ENCODE data around the gene LARP4B. TPM values are rescaled to one million over a fixed set of nuclear protein-coding genes. Genes with fewer than 3 reads are reported as not detected.

The LARP4B gene
- total RNA-seq: 19.9 and 36.5 TPM in 2 replicates

DNA sequence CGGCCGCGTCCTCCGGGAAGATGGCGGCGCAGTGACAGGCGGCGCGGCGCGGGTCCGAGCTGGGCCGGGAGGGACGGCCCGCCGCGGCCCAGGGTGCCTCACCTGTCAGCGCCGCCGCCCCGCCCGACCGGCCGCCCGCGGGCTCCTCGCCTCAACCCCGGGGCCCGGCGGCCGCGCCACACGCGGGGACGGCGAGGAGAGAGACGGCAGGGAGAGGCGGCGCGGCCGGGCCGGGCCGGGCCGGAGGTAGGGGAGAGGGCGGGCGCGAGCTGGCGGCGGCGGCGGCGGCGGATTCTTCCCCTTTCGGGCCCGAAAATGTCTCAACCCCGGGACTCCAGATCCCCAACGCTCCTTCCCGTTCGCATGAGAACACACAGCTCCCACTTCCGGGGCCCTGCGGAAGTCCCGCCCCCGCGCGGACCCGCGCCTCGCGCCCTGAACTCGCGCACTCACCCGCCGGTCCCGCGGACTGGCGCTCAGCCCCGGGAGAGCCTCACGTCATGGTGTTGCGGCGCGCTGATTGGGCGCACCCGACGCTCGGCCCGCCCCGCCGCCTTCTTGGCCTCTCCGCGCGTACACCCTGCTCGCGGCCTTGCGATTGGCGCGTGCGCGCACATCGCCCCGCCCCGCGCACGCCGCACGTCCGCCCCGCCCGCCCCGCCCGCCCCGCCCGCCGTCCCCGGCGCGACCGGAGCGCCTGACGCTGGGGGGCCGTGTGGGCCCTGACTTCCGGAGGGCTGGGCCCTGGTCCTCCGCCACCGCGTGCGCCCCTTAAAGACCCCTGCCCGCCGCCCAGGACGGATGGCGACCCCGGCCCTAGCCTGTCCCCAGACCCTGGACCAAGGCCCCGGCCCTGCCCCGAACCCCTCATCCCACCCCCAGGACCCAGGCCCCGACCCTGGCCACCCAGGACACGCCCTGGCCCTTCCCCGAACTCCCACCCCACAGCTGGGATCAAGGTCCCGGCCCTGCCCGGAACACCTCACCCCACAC lies at the start of gene LARP4B:
LARP4B (minus strand) TSS at position 380 of the 993 bp plus-strand sequence. CDS start 45,984 bp downstream, outside the sequence.

Other genes with a start within 250 kb of the LARP4B start
- 18.9 and 19.0 TPM in 2 replicates for gene DIP2C, start 242.0 kb downstream of the LARP4B start, total RNA-seq
- 35.6 and 74.2 TPM in 2 replicates for gene GTPBP4, start 56.7 kb upstream of the LARP4B start, total RNA-seq
- gene IDI2, start 94.2 kb upstream of the LARP4B start, total RNA-seq: not detected in 2 replicates
- gene IDI1, start 117.4 kb upstream of the LARP4B start, total RNA-seq: 144 and 152 TPM in 2 replicates
- gene WDR37, start 124.7 kb upstream of the LARP4B start, total RNA-seq: 16.3 and 28.7 TPM in 2 replicates